Body of pancreas (tissue), 4 donors: ENCODE data around the gene ARID1A. TPM values are rescaled to one million over a fixed set of nuclear protein-coding genes. Genes with fewer than 3 reads are reported as not detected.
"Not testable (repeated sequence)": the region's sequence is repeated elsewhere in the genome, so short reads cannot be mapped to it uniquely, and the experiment has no call there.

ENCODE experiments used
- ATAC-seq: fragments of 150-250 bp; one replicate; pipeline ENCODE4 v1.9.1; 2016
- DNase-seq, 4 donors: peaks; one replicate each; pipeline ENCODE4 v3.0.0-alpha.2; 2019
- H3K27ac ChIP-seq, 4 donors: fragments of 200-600 bp; sonication (generic); 1 replicate in 3 of 4; 2 replicates in 1 of 4; pipeline versions ENCODE4 v1.5.1 to v1.6.1; 2016 to 2019; ENCODE audit warnings: mild to moderate bottlenecking in 1 of 4, mixed read lengths in 1 of 4, moderate library complexity in 1 of 4
- H3K27me3 ChIP-seq, 2 donors: fragments of 200-600 bp; sonication (generic); one replicate each; pipeline ENCODE4 v1.6.0; 2016; ENCODE audit warnings: mild to moderate bottlenecking in 1 of 2
- H3K36me3 ChIP-seq, 2 donors: fragments of 200-600 bp; sonication (generic); replicated peaks in 1 of 2; 2 replicates each; pipeline ENCODE4 v1.5.1; 2016; ENCODE audit warnings: low read depth in 2 of 2; ENCODE audit not compliant: insufficient read depth in 1 of 2
- H3K4me1 ChIP-seq: fragments of 200-600 bp; sonication (generic); one replicate; pipeline ENCODE4 v1.6.0; 2016
- H3K4me3 ChIP-seq, 2 donors: fragments of 200-600 bp; sonication (generic); 1 replicate in 1 of 2; 2 replicates in 1 of 2; pipeline ENCODE4 v1.5.1; 2016 to 2019
- H3K9me3 ChIP-seq, 3 donors: fragments of 200-600 bp; sonication (generic); 1 replicate in 2 of 3; 2 replicates in 1 of 3; pipeline ENCODE4 v1.5.1; 2016
- POLR2A ChIP-seq, 3 donors: fragments of 450-650 bp; IDR thresholded peaks; one replicate each; pipeline ENCODE4 v1.6.1; 2016; ENCODE audit warnings: antibody characterized with exemption in 3 of 3, mild to moderate bottlenecking in 2 of 3
- WGBS, 2 donors: methylation state at CpG; one replicate each; pipeline ENCODE4 v1.1.5; 2017; 5-methylcytosine and 5-hydroxymethylcytosine counted together
- intact Hi-C: fragments of 100-400 bp; cut with DNase I; formaldehyde crosslinking; loops from one replicate; pipeline ENCODE4 v1.15.1; 2023
- total RNA-seq, 2 donors: library from RNA; depleted of rRNA; stranded (reverse); fragments of >200 nt; gene quantifications; one replicate each; pipeline ENCODE4 v1.1.0, GENCODE V29; 2016
- TF ChIP-seq, protein P1 (sequence below), 7 experiments: fragments of 450-650 bp in 4 of 7; fragments of 200-600 bp in 3 of 7; sonication (generic) in 3 of 7; IDR thresholded peaks; one replicate each; pipeline ENCODE4 v1.5.1; 2016 to 2019; ENCODE audit warnings: antibody characterized with exemption in 7 of 7

ARID1A gene
- total RNA-seq, 2 donors from 2014 or later = 23.7 to 25.9 TPM

DNA sequence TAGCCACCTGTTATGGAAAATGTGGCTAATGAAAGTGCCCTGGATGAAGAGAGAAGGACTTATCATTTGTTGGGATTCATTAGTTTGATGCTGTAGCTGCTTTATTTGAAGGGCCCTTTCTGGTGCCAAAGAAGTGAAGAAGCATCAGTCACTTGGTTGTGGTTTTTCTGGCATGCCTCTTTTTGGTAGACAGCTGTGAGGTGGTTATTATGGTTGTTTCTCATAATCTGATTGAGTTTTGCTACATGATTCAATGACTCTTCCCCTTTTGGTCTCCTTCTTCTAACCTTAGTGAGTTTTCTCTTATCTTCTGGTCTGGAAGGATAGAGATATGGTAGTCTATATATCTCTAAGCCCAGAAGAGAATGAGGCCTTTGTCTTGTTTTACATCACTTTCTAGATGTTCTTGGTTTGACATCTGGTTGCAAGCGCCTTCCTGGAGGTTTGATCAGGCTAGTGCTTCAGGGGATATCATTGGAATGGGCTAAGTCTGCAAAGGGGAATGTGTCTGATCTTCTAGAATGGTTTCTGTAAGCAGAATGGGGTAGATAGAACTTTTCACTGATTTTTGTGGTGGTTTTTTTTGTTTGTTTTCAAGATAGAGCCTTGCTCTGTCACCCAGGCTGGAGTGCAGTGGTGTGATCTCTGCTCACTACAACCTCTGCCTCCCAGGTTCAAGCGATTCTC, 26.0 kb downstream of the ARID1A start:
- TF ChIP-seq POLR2A (IDR thresholded peaks at IDR 0.05) = no peak
- H3K4me1 ChIP-seq = peaks cover 73% of the 10 kb centered on the region
- no peaks in the 10 kb centered on the region for H3K9me3 ChIP-seq
- ATAC-seq = no peak
- H3K27ac ChIP-seq = no peak overlapping the region
- H3K4me3 ChIP-seq = no peak overlapping the region
- H3K36me3 ChIP-seq = no peaks in the 10 kb centered on the region
- WGBS, 2 donors = 90 to 94% methylated on average over 2 of the region's 2 CpGs
- no peaks in the 10 kb centered on the region for H3K27me3 ChIP-seq
- intact Hi-C loops = no loop called here
- no peak for DNase-seq

DNA sequence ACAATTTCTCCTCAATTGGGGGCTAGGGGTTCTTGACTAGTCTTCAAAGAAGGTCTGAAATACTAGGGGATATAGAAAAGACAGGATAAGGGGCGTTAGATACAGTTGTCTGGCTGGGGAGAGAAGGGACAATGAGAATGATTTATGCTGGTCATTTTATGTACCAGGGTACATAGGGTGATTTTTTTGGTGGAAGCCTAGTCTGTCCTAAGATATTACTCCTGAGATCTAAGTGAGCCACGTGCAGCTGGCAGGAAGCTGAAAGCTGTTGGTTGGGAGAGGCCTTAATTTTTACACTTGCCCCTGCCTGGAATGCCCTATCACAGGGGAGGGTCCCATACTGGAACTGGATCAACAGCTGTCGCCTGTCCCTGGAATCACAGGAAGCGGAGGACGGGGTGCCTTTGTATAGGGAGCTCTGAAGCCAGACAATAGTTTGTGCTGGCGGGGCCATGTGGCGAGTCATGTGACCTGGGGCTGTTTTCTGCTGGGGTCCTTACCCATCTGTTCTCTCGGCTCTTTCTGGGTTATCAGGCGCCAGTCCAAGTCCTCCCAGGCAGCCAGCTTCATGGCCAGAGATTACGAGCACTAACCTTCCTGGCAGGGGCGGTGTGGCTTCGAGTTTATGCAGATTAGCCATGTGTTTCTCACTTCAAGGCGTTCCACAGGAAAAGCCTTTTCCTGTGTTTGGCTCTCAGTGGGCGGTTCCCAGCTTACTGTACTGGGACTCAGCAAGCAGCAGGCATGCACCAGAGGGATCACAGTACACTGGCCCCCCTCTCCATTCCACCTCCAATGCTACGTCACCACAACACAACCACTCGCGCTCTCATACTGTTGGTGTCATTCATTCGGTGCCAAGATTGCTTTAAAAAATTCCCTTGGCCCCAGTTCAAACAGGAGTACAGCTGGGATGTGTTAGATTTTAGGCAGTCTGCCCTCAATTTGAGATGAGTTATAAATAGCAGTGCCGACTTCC, 27.5 kb downstream of the ARID1A start:
- Histone ChIP-seq H3K9me3 (no peaks in the 10 kb centered on the region), H3K4me3 (no peak overlapping the region), H3K27me3 (no peaks in the 10 kb centered on the region), H3K27ac (peak overlapping the region; percentile 51 to 85 (median 74)), H3K4me1 (peaks cover 70% of the 10 kb centered on the region), H3K36me3 (no peaks in the 10 kb centered on the region)
- TF ChIP-seq, protein P1, sequence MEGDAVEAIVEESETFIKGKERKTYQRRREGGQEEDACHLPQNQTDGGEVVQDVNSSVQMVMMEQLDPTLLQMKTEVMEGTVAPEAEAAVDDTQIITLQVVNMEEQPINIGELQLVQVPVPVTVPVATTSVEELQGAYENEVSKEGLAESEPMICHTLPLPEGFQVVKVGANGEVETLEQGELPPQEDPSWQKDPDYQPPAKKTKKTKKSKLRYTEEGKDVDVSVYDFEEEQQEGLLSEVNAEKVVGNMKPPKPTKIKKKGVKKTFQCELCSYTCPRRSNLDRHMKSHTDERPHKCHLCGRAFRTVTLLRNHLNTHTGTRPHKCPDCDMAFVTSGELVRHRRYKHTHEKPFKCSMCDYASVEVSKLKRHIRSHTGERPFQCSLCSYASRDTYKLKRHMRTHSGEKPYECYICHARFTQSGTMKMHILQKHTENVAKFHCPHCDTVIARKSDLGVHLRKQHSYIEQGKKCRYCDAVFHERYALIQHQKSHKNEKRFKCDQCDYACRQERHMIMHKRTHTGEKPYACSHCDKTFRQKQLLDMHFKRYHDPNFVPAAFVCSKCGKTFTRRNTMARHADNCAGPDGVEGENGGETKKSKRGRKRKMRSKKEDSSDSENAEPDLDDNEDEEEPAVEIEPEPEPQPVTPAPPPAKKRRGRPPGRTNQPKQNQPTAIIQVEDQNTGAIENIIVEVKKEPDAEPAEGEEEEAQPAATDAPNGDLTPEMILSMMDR (IDR thresholded peaks at IDR 0.05) = no peak
- peak in 2 of 3 donors; percentile 20 to 21 for TF ChIP-seq POLR2A (IDR thresholded peaks at IDR 0.05)
- peak; percentile 86 to 97 (median 93) for DNase-seq
- ATAC-seq = peak; percentile 94
- intact Hi-C loops = no loop called here
- WGBS, 2 donors = 3 to 5% methylated on average over 16 to 19 of the region's 19 CpGs

DNA sequence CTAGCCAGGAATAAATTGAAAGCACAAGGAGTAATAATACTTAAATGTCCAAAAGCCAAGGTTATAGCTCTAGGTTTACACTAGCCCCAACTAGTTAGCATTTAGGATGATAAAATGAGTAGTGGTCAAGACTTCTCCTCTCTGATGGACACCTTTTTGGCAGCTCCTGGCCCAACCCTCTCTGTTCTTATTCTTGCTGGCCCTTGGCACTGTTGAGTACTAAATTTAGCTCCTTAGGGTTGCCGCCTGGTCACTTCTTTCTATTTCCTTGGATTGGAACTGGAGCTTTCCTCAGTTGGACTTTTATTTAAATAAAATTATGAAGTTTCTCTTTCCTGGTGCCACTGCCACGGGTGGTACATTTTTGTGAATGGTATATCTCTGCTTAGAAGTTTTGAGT, 28.3 kb downstream of the ARID1A start:
- Histone ChIP-seq H3K36me3 (no peaks in the 10 kb centered on the region), H3K4me1 (peaks cover 70% of the 10 kb centered on the region), H3K27me3 (no peaks in the 10 kb centered on the region), H3K27ac (peak overlapping the region in 3 of 4 donors; percentile 51 to 85 (median 79)), H3K9me3 (no peaks in the 10 kb centered on the region), H3K4me3 (no peak overlapping the region)
- no peak for DNase-seq
- TF ChIP-seq, protein P1 (IDR thresholded peaks at IDR 0.05) = no peak
- no peak for ATAC-seq
- WGBS, 2 donors = 22 to 25% methylated on average over 2 of the region's 2 CpGs
- intact Hi-C loops = no loop called here

DNA sequence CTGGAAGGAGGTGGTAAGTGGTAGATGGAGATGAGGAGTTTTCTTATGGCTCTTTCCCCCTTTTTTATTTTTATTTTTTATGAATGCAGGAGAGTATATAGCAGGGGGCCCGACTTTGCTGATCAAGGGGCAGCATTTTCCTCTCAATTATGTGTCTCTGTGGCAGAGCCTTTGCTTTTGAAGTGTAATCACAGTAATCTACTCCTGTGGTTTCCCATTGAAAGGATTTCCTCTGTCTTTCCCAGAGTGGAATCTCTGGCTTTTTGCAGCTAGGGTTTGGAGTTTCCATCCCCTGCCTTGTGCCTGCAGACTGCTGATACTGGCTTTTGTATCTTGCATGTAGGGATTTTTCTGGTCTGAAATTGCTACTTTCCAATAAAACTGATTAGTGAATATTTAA, 29.1 kb downstream of the ARID1A start:
- no peak overlapping the region for H3K4me3 ChIP-seq
- H3K27ac ChIP-seq = peak overlapping the region in 1 of 4 donors; percentile 85
- WGBS, 2 donors = 35 to 55% methylated on average over 1 of the region's 1 CpG
- intact Hi-C loops = loop anchor here (5.0 kb wide), 1 partner anchor 42 kb away; no protein-coding TSS in a partner anchor
- no peaks in the 10 kb centered on the region for H3K9me3 ChIP-seq
- H3K27me3 ChIP-seq = no peaks in the 10 kb centered on the region
- peaks cover 69% of the 10 kb centered on the region for H3K4me1 ChIP-seq
- no peaks in the 10 kb centered on the region for H3K36me3 ChIP-seq
- ATAC-seq (no peak), DNase-seq (no peak)
- TF ChIP-seq, protein P1 (IDR thresholded peaks at IDR 0.05) = no peak
- no peak for TF ChIP-seq POLR2A (IDR thresholded peaks at IDR 0.05)

DNA sequence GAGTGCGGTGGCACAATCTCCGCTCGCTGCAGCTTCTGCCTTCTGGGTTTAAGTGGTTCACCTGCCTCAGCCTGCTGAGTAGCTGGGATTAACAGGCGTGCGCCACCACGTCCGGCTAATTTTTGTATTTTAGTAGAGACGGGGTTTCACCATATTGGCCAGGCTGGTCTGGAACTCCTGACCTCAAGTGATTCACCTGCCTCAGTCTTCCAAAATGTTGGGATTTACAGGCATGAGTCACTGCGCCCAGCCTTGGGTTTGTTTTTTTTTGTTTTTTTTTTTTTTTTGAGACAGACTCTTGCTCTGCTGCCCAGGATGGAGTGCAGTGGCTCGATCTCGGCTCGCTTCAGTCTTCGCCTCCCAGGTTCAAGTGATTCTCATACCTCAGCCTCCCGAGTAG, 30.1 kb downstream of the ARID1A start:
- H3K9me3 ChIP-seq, H3K27ac ChIP-seq, ATAC-seq, H3K36me3 ChIP-seq, DNase-seq, H3K4me3 ChIP-seq, H3K27me3 ChIP-seq: not testable (repeated sequence)
- WGBS, 2 donors = 89 to 93% methylated on average over 13 to 14 of the region's 14 CpGs
- intact Hi-C loops = loop anchor here (5.0 kb wide), 1 partner anchor 41 kb away; no protein-coding TSS in a partner anchor
- peaks cover 59% of the 10 kb centered on the region for H3K4me1 ChIP-seq
